HG02642 (cell line): Measurements from ENCODE around the gene GPRIN1.

ENCODE experiments used
- ATAC-seq: cut with Tn5 transposase; IDR thresholded peaks from one replicate; pipeline ENCODE4 v1.9.1; 2021; ENCODE audit warnings: mild to moderate bottlenecking; ENCODE audit not compliant: unreplicated experiment, poor library complexity

GPRIN1 gene

DNA sequence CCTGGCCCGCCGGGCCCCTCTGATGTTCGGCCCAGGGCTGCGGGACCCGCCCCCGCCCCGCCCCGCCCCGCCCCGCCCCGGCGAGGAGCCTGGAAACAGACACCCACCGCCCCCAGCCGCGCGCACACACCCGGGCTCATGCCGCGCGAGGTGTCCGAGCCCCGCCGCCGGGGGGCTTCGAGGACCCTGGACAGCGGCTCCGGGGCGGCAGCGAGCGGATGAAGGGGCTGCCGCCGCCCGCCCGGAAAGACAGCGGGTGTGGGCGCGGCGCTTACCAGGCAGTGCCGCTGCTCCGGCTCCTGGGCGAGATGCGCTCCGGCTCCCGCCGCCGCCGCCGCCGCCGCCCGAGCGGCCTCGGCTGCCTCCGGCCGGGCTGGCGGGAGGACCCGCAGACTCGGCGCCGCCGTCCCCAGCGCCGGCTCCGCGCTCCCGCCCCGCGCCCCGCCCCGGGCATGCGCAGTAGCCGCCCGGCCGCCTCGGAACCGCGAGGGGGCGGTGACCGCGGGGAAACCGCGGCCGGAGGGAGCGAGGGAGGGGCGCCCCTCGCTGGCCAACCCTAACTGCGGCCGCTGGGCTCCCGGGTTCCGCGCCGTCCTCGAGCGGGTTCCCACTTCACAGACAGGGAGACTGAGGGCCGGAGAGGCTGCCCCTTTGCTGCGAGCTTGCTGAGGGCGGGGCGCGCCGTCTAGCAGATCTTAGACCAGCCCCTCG, at the start of gene GPRIN1:
Gene GPRIN1, minus strand, starts transcription at position 433 of the 711 bp plus-strand sequence. CDS start 10,322 bp downstream, outside the sequence.
- peak; percentile 84 for ATAC-seq

DNA sequence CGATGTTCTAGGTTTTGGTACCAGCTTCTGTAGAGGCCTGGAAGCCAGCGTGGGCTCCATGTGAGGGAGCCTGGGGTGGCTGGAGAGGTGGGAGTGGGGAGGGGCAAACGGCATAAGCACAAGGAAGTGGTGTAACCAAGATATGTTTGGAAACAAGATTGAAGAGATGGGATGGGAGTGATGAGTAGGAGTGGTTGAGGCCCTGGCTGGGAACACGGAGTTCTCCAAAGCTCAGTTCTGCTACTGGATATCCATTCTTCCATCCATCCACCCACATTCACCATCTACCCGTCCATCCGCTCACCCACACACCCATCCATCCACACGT, 49.5 kb upstream of the GPRIN1 start:
- ATAC-seq: no peak

DNA sequence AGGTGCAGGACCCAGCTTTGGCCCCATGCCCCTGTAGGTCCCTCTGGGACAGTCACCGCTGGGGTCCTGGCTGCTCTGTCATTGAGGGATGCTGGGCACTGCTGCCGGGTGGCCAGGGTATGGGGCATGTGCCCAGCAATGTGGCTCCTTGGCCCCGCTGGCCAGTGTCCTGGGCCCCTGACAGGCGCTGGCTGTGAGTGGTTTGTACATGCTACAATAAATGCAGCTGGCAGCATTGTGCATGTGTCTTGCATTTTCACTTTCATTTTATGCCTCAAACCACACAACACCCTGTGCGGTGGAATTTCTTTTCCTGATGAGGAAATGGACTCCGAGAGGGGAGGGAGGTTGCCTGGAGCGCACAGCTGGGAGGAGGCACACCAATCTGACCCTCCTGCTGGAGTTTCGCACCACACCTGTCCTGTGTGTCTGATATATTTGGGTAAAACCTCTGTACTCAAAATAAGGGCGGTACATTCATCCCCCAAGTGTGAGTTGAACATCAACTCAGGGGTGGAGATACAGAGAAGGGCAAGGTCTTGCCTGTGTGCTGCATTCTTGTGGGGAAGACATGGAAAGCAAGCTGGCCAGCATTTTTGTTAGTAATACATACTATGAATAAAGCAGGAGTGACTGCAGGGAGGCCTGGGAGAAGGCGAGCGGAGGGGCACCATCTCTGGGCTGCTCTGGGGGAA, 49.0 kb upstream of the GPRIN1 start:
- ATAC-seq: no peak

DNA sequence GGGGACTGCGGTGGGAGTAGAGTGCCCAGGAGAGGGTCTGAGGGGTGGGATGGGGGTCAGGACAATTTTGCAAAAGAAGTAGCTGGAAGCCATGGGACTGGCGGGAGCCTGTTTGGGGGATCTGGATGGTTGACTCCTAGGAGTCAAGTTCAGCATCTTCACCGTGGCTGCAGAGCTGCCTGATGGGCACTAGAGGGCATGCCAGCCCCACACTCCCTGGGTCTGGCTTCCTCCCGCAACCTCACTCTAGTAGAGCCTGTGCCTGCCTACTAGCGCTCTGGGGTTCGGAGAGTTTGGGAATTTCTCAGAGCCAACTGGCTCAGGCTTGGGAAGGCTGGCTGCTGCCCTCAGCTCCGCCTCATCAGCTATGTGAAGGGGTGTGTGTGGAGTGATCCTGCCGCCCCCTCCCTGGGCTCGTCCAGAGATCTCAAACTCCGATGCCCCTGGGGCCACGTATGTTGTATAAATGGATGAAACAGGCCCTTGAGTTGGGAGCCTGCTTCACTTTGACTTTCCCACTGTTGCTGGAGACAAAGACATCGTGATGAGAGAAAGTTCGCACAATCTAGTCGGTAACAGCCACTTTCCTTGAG, 48.1 kb upstream of the GPRIN1 start:
- ATAC-seq: no peak

DNA sequence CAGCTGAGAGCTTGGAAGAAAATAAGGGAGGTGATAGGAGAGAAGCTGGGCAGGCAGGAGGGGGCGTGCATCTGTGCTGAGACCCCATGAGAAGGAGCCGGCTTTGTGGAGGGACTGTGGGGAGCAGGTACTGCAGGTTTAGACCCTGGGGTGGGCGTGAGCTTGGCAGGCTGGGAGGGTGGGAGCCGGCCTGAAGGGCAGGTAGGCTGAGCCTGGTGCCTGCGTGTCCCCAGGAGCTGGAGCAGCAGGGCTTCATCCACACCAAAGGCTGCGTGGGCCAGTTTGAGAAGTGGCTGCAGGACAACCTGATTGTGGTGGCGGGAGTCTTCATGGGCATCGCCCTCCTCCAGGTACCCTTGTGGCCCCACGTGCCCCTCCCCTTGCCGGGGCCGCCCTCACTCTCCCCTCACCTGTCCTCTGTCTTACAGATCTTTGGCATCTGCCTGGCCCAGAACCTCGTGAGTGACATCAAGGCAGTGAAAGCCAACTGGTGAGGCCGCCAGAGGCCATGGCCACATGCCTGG, 46.6 kb upstream of the GPRIN1 start:
- no peak for ATAC-seq

DNA sequence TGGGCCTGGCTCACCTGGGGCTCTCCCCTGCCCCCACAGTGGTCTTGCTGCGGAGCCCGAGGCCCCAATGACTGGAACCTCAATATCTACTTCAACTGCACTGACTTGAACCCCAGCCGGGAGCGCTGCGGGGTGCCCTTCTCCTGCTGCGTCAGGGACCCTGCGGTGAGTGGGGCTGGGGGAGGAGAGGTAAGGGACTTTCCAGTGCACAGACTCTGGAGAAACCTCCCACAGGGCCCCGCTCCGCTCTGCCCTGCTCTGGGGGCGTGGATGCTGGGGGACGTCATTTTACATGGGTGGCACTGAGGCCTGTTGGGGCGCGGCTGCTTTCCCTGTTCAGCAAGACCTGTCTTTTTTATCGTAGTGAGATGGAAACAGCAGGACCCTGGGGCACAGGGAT, 44.9 kb upstream of the GPRIN1 start:
- no peak for ATAC-seq

DNA sequence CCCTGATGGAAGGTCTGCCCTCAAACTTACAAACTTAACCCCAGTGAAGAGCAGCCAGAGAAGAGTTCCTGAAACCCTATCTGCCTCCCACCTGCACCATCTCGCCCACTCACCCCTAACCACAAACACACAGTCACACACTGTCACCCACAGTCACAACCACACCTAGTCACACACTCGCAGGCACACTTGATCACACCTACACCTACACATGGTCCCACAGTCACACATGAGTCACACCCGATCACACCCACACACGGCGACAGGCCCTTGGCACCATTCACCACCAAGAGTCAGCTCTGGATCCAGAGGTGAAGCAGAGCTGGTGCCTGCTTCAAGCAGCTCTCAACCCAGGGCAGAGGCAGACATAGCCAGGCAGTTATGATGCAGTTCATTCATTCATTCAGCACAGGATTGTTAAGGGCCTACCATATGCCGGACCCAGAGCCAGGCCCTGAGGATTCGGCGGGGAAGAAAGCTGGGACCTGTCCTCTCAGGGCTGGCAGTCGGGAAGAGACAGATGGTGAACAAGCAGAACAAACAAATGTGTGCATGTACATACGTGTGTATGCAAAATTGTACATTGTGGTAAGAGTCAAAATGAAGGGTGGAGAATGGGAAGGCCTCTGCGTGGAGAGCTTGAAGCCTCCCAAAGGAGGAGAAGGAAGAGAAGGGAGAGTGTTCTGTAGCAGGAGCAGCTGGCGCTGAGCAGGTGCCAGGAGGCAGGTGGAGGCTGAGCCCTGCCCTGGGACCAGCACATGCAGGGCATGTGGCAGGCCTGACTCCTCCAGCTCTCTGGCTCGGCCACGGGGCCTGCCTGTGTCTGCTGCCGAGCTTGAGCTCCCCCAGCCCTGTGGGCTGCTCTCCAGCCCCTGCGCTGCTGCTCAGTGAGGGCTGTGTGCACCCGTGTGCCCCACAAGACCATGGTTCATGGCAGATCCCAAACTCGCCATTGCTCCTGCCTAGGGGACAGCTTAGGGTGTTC, 43.7 kb upstream of the GPRIN1 start:
- ATAC-seq: no peak

DNA sequence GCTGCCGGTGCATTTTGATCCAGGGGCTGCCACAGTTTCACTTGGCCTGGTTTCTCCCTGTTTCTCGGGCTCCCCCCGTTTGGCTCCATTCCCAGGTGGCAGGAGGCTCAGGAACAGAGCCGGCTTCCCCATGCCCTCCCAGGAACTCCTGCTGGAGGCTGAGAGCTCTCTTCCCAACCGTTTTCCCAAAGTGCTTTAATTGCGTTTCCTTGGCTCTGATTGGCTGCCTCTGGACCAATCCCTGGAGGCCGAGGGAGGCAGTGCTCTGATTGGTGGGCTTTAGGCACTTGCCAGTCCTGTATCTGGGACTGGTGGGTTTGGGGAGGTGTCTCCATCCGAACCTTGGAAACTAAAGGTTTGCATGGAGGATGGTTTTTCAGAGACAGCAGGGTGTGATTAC, 42.2 kb upstream of the GPRIN1 start:
- ATAC-seq: no peak

DNA sequence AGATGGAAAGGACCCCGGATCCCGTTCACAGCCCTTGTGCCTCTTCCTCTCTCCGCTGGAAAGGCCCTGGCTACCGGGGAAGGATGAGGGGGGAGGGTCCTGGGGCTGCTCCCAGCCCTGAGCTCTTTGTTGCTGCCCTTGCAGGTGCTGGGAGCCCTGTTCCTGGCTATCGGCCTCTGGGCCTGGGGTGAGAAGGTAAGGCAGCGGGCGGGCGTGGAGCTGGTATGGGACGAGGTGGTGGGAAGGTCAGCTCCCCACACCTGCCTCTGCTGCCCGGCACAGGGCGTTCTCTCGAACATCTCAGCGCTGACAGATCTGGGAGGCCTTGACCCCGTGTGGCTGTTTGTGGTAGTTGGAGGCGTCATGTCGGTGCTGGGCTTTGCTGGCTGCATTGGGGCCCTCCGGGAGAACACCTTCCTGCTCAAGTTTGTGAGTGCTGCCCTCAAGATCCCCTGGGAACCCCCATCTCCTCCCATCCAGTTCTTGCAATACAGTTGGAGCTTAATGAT, 41.6 kb upstream of the GPRIN1 start:
- no peak for ATAC-seq

DNA sequence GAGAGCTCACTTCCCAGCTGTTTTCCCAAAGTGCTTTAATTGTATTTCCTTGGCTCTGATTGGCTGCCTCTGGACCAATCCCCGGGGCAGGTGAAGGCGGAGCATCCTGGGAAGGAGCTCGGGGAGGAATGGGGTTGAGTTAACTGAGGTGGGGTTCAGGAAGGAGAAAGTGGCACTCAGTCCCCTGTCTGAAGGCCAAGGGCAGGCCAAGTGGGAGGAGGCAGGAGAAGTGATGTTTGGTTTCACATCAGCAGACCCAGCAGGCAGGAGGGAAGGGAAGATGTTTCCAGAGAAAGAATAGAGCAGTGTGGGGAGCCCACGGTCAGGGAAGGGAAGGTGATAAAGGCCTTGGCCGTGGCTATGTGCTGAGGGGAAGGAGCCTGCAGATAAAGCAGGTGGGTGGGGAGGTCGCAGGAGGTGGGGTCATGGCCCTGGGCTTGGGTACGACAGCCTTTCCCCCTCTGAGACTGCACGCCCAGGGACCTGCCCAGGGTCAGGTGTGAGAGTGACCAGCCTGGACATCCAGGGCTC, 40.5 kb upstream of the GPRIN1 start:
- no peak for ATAC-seq

DNA sequence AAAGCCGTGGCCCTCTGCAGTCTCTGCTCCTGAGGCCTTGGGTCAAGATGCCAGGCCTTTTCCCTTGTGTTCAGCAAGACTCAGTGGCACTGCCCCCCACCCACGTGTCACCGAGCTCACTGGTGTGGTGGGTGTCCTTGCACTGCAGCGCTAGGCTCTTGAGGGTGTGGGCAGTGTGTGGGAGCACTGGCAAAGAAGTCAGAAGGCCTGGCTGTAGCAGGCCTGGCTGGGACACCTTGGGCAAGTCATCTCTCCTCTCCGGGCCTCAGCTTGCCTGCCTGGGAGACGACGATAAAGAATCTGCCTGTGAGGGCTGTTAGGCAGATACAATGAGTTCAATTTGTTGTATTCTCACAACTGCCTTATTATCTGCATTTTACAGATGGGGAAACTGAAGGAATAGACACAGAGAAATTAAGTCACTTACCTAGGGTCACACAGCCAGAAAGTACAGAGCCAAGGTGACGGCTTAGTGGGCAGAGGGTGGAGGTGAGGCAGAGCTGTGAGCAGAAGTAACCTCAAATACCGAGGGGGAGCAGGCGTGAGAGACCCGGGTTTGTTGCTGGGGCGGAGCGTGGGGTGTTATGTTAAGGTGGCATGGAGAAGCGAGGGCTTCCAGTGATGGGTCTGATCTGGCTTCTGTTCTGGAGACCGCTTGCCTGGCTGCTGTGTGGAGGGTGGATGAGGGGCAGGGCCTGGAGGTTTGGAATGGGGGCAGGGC, 38.7 kb upstream of the GPRIN1 start:
- no peak for ATAC-seq

DNA sequence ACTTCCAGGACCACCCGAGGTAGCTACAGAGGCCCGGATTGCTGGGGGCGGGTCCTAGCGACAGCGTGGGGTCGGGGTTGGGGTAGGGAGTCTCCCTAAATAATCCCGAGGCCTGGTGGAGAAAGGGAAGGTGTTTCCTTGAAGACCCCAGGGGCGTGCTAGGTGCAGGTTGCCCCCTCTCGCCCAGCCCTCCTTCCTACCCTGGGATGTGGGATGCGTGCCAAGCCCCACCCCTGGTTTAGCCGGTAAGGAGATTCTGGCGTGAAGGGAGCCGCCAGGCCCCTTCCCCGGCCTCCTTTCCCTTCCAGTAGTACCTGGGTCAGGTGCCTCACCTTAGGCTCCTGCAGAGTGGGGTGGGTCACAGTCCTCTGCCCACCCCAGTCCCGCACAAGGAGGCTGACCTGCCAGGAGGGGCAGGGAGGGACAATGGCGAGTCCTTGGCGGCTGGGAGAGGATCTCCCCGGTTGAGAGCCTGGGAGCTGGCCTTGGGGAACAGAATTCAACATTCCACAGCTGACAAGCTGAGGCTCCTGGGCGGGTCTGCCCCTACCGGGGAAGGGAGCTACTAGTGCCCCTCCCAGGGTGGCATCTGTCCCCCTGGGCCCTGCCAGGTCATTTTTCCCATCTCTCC, 38.0 kb upstream of the GPRIN1 start:
- ATAC-seq: no peak

DNA sequence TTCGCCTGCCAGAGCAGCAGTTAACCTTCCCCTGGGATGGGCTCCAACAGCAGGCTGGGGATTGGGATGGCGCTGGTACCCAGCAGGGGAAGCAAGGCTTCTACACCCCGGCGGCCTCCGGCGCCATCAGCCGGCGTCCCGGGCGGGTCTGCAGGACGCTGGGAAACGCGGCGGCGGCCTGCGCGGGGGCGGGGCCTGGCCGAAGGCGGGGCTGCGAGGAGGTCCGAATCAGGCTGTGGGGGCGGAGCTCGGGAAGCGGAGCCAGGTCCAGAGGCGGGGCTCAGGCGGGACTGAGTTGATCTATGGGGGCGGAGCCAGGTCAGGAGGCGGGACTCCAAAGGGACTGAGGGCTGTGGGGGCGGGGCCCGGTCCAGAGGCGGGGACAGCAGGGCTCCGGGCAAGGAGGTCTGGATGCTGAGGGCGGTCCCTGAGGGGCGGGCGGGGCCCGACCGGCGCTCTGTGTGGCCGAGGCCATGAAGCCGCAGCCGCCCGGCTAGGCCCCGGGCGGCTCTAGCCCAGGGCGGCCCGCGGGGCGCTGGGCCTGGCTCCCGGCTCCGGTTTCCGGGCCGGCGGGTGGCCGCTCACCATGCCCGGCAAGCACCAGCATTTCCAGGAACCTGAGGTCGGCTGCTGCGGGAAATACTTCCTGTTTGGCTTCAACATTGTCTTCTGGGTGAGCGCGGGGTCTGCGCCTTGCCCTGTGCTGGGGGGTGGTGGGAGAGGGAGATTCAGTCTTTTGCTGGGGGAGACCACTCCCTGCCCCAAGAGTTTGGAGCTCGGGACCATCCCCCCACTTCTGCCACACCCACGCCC, 37.3 kb upstream of the GPRIN1 start, which contains the start of gene TSPAN17:
Gene TSPAN17, plus strand, starts transcription at position 455 of the 813 bp plus-strand sequence. Its CDS starts 132 bp downstream, at position 587.
- peak; percentile 95 for ATAC-seq

DNA sequence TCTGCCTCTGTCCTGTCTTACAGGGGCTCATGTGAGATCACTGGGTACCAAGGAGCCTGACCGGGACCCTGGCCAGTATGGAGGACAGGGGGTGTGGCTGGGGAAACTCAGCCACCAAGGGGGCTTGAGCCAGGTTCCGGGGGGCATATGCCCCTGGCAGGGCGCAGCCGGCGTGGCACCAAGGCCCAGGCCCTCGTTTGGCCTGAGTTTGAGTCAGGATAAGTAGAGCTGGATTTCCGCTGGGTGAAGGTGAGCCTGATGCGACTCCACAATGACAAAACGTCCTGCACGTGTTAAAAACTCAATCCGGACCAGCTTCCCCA, 36.7 kb upstream of the GPRIN1 start:
- ATAC-seq: peak; percentile 1

DNA sequence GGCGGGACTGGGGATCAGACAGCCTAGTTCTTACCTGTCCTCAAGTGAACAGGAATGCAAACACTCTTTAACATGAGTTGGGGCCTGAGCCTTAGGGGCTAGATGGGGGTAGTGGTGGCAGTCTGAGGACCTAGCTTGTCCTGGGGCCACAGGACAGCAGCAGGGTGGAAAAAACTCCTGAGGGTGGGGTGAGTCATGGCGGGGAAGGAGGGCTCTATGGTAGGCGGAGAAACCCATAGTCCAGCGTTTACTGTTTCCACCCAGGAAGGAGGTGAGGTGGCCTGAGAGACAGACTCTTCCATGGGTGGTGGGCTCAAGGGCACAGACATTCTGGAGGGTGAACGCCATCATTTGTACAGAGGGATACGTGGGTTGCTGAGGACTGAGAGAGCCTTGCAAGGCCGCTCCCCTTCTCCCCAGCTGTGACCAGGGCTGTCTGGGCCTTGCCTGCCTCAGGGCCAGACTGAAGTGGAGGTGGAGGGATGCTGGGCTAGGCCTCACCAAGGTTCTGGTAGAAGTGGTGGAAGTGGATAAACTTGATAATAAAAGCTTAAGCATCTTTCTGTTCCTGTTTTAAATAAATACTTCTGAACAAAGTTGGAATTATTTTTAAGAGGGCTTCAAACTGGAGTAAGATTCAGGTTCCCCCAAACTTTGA, 36.2 kb upstream of the GPRIN1 start:
- ATAC-seq: no peak

DNA sequence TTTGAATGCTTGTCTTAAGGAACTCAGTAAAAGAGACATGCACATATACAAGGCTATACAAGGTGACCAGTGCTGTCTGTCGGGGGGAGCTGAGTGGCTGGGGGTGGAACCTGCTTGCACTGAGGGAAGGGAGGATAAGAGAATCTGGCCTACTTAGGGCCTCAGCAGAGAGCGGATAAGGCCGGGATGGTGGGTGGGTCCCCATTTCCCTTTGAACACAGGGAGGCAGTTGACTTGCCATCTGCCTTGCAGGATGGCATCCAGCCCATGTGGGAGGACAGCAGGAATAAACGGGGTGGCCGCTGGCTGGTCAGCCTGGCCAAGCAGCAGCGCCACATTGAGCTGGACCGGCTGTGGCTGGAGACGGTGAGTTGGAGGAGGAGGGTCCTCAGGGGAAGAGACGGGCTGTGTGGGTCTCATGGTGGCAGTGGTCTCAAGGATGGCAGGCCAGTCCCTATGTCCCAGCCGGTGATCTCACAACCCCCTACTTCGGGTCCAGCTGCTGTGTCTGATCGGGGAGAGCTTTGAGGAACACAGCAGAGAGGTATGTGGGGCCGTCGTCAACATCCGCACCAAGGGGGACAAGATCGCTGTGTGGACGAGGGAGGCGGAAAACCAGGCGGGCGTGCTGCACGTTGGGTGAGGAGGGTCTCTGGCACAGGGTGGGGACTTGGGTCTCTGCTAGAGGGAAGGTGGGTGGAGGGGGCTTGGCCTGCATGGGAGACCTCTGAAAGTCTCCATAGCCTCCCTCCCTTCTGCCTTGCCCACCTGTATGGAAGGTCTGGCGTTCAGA, 35.1 kb upstream of the GPRIN1 start:
- no peak for ATAC-seq

DNA sequence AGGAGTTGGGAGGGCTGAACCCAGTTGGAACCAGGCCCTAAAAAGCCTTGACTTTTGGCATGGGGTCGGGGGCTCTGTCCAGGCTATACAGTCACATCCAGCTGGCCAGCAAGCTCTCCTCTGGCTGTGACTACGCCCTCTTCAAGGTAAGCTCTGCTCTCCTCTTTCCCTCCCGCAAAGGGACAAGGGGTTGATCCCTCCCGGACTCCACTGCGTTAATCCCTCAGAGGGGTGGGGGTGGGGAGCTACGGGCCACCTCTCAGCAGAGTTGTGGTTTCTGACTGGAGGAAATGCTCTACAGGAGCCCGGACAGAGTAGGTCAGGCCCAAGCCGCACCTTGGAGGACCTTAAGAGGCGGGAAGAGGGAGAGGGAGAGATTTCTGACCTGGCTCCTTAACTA, 34.3 kb upstream of the GPRIN1 start:
- no peak for ATAC-seq
